Neutrophil (primary cell): Measurements from ENCODE around the gene NET1.

Source experiments
- H3K27ac ChIP-seq: fragments of 200-600 bp; sonication (generic); 2 replicates; pipeline ENCODE4 v1.5.1; 2016; ENCODE audit warnings: mild to moderate bottlenecking, moderate library complexity
- H3K27me3 ChIP-seq: fragments of 200-600 bp; sonication (generic); 2 replicates; pipeline ENCODE4 v1.6.0; 2016; ENCODE audit warnings: mild to moderate bottlenecking
- H3K36me3 ChIP-seq: fragments of 200-600 bp; sonication (generic); 2 replicates; pipeline ENCODE4 v1.5.1; 2017
- H3K4me1 ChIP-seq, 2 experiments: fragments of 200-600 bp in 1 of 2; sonication (generic) in 1 of 2; 1 replicate in 1 of 2; 2 replicates in 1 of 2; pipeline versions ENCODE4 v1.5.1 to v1.6.1; 2013 to 2016; ENCODE audit warnings: low read depth in 1 of 2, low read length in 1 of 2, mild to moderate bottlenecking in 1 of 2, moderate library complexity in 1 of 2; ENCODE audit not compliant: control insufficient read depth in 1 of 2, insufficient read depth in 1 of 2
- H3K4me3 ChIP-seq, 2 experiments: fragments of 200-600 bp in 1 of 2; sonication (generic) in 1 of 2; 1 replicate in 1 of 2; 2 replicates in 1 of 2; pipeline ENCODE4 v1.5.1; 2013 to 2016; ENCODE audit warnings: low read depth in 1 of 2, low read length in 1 of 2, mild to moderate bottlenecking in 1 of 2, moderate library complexity in 1 of 2
- H3K9me3 ChIP-seq: fragments of 200-600 bp; sonication (generic); 2 replicates; pipeline ENCODE4 v1.5.1; 2016
- CTCF ChIP-seq: fragments of 200-600 bp; sonication (generic); IDR thresholded peaks from 2 replicates; pipeline ENCODE4 v1.5.1; 2016; ENCODE audit warnings: antibody characterized with exemption

The NET1 gene

GRCh38 chr10:5447056-5447455 lies 34.7 kb downstream of the NET1 start:
- Histone ChIP-seq H3K4me3 (peak overlapping the region in 1 of 2 experiments; percentile 52), H3K9me3 (no peaks in the 10 kb centered on the region), H3K27me3 (no peaks in the 10 kb centered on the region), H3K27ac (no peak overlapping the region), H3K36me3 (no peaks in the 10 kb centered on the region), H3K4me1 (peaks cover 12 to 20% of the 10 kb centered on the region in 2 experiments)
- TF ChIP-seq CTCF = no peak

- Histone ChIP-seq H3K27me3 (no peaks in the 10 kb centered on the region), H3K4me3 (no peak overlapping the region), H3K27ac (no peak overlapping the region), H3K9me3 (no peaks in the 10 kb centered on the region), H3K36me3 (peaks cover 5% of the 10 kb centered on the region), H3K4me1 (peaks cover 12 to 20% of the 10 kb centered on the region in 2 experiments)
- no peak for TF ChIP-seq CTCF
Observed at GRCh38 chr10:5447611-5448071, 35.3 kb downstream of the NET1 start.

GRCh38 chr10:5448333-5449001 lies 36.1 kb downstream of the NET1 start:
- no peak overlapping the region for H3K27ac ChIP-seq
- peaks cover 13% of the 10 kb centered on the region for H3K36me3 ChIP-seq
- TF ChIP-seq CTCF = no peak
- no peak overlapping the region for H3K4me3 ChIP-seq
- no peaks in the 10 kb centered on the region for H3K27me3 ChIP-seq
- no peaks in the 10 kb centered on the region for H3K9me3 ChIP-seq
- peaks cover 12 to 20% of the 10 kb centered on the region in 2 experiments for H3K4me1 ChIP-seq

- H3K4me1 ChIP-seq = peaks cover 12 to 20% of the 10 kb centered on the region in 2 experiments
- peaks cover 20% of the 10 kb centered on the region for H3K36me3 ChIP-seq
- H3K9me3 ChIP-seq = no peaks in the 10 kb centered on the region
- H3K4me3 ChIP-seq = no peak overlapping the region
- no peaks in the 10 kb centered on the region for H3K27me3 ChIP-seq
- H3K27ac ChIP-seq = no peak overlapping the region
- TF ChIP-seq CTCF = no peak
Observed at GRCh38 chr10:5449227-5449626, 36.9 kb downstream of the NET1 start.

- peak overlapping the region; percentile 13 to 36 for H3K4me3 ChIP-seq
- H3K36me3 ChIP-seq = peaks cover 26% of the 10 kb centered on the region
Observed at GRCh38 chr10:5449823-5450222, 37.5 kb downstream of the NET1 start.

More at GRCh38 chr10:5449823-5450222, 37.5 kb downstream of the NET1 start:
- no peak for TF ChIP-seq CTCF
- Histone ChIP-seq H3K4me1 (peaks cover 12 to 20% of the 10 kb centered on the region in 2 experiments), H3K27ac (peak overlapping the region; percentile 59), H3K27me3 (no peaks in the 10 kb centered on the region), H3K9me3 (no peaks in the 10 kb centered on the region)
